Measurements from ENCODE around the gene MGRN1. TPM values are rescaled to one million over a fixed set of nuclear protein-coding genes. Genes with fewer than 3 reads are reported as not detected.

Gene MGRN1
- total RNA-seq, 1 donor, result 34.3 TPM

DNA sequence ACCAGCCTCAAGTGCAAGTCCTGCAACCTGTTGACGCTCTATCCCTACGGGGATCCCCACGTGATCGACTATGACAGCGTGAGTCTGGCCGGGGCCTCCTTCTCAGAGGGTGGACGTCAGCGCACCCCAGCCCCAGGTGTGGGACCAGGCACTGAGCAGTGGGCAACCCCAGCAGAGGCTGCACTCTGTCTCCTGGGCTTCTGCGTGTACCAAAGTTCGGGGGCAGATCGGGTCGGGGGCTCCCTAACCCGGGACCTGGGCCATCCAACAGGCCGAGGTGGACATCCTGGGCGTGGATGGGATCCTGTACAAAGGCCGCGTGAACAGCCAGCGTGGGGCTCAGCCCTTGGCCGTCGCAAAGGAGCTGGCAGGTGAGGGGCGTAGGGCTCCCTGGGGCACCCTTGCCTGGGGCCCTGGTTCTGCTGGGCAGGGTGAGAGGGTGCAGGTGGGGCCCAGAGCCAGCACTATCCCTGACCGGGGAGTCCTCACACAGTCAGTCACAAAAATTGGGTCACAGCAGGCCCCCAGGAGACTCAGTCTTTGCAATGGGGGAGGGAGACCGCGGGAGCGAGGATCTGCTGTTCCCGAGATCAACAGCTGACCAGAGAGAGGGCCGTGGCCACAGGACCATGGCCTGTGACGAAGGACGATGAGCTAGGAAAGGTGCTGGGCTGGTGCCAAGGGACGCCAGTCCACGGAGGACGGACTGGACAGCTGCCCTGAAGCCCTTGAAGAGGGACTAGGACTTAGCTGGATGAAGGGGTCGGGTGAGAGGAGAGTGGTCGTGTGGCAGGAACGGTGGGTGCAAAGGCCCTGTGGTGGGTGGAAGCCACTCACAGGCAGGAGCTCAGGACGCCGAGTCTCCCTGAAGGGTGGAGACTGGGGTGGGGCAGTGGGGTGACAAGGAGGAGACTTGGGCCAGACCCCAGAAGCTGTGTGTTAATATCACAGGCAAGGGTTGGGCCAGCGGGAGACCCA lies 29.9 kb upstream of the MGRN1 start:
- TF ChIP-seq, protein P1, sequence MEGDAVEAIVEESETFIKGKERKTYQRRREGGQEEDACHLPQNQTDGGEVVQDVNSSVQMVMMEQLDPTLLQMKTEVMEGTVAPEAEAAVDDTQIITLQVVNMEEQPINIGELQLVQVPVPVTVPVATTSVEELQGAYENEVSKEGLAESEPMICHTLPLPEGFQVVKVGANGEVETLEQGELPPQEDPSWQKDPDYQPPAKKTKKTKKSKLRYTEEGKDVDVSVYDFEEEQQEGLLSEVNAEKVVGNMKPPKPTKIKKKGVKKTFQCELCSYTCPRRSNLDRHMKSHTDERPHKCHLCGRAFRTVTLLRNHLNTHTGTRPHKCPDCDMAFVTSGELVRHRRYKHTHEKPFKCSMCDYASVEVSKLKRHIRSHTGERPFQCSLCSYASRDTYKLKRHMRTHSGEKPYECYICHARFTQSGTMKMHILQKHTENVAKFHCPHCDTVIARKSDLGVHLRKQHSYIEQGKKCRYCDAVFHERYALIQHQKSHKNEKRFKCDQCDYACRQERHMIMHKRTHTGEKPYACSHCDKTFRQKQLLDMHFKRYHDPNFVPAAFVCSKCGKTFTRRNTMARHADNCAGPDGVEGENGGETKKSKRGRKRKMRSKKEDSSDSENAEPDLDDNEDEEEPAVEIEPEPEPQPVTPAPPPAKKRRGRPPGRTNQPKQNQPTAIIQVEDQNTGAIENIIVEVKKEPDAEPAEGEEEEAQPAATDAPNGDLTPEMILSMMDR (IDR thresholded peaks at IDR 0.05; ENCODE audit: insufficient read depth, low read length), result no peak
- DNase-seq (ENCODE audit: low read depth), result no peak
- H3K4me3 ChIP-seq (ENCODE audit: low read depth, low read length), result no peak overlapping the region

DNA sequence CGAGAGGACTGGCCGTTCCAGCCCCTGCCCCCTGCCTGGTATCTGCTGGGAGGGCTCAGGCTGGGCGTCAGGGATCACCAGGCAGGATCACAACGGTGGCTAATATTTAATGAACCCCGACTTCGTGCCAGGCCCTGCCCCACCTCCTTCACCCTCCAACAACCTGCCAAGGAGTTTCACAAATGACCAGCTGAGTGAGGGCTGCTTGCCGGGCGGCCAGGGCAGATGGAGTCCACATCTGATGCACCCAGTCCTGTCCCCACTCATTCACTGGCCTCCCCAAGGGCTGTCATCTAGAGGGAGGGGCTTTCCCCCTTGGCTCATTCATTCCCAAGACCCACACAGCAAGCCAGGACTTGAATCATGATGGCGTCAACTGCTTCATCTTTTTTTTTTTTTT lies 27.5 kb upstream of the MGRN1 start:
- DNase-seq (ENCODE audit: low read depth), result no peak
- H3K4me3 ChIP-seq (ENCODE audit: low read depth, low read length), result no peak overlapping the region
- TF ChIP-seq, protein P1 (IDR thresholded peaks at IDR 0.05; ENCODE audit: insufficient read depth, low read length), result no peak

DNA sequence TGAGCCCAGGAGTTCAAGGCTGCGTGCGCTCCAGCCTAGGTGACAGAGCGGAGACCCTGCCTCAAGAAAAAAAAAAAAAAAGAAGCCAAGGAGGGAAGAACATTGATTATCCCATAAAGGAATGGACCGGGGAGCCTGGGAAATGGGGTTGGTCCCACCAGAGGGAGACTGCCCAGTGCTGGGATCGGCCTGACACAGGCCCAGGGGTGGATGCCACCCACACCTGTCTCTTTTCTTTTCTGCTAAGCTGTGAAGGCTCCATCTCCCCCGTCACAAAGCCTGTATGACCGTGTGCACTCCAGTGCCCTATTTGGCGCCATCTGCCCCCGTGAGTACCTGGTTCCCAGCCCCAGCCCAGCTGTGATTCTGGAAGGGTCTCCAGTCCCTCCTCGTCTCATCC lies 25.6 kb upstream of the MGRN1 start:
- TF ChIP-seq, protein P1 (IDR thresholded peaks at IDR 0.05; ENCODE audit: insufficient read depth, low read length), result no peak
- DNase-seq (ENCODE audit: low read depth), result no peak
- H3K4me3 ChIP-seq (ENCODE audit: low read depth, low read length), result no peak overlapping the region

DNA sequence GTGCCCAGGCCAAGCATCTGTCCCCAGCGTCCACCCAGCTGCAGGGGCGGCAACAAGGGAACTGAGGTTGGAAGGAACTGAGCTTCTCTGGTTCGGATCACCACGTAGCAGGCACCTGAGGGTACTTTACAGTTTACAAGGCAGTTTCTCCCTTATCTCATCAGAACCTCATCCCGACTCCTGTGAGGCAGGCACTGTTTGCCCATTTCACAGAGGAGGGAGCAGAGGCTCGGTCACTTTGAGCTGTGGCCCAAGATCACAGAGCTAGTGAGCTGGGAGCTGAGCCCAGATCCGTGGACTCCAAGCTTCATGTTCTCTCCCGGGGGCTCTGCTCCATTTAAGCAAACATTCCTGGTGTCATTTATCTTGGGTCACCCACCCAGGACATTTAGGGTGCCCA lies 25.1 kb upstream of the MGRN1 start:
- TF ChIP-seq, protein P1 (IDR thresholded peaks at IDR 0.05; ENCODE audit: insufficient read depth, low read length), result no peak
- no peak for DNase-seq (ENCODE audit: low read depth)
- no peak overlapping the region for H3K4me3 ChIP-seq (ENCODE audit: low read depth, low read length)

DNA sequence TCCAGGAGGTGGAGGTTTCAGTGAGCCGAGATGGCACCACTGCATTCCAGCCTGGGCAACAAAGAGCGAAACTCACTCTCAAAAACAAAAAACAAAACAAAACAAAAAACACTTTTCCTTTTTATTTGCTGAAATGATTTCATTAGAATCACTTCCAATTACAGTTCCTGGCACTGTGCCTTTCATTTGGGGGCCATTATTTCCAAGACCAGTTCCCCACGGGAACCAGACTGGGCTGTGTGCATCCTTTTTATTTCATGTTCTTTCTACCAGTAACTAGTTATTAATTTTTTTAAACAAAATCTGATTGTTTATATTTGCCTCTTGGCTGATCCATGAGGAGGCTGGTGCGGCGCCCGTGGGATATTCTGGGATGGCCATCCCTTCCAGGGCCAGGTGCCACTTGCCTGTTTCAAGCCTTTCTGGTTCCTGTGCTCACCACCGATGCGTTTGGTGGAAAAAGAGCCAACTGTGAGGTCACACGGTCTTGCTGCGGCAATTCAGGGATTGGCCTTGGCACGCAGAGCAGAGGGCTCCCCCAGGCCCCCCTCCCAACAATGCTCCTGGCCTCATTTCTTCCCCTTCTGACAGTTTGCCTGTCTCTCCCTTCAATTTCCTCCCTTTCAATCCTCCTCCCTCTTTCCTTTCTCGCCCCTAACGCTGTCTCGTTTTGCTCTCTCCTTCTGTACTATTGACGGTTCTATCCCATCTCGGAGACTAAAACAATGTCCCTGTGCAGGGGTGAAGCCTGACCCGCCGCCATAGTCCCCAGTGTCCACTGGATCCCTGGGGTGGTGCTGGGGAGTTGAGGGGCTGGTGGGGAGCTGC lies 23.4 kb upstream of the MGRN1 start:
- no peak overlapping the region for H3K4me3 ChIP-seq (ENCODE audit: low read depth, low read length)
- DNase-seq (ENCODE audit: low read depth), result peak; percentile 34
- TF ChIP-seq, protein P1 (IDR thresholded peaks at IDR 0.05; ENCODE audit: insufficient read depth, low read length), result no peak

DNA sequence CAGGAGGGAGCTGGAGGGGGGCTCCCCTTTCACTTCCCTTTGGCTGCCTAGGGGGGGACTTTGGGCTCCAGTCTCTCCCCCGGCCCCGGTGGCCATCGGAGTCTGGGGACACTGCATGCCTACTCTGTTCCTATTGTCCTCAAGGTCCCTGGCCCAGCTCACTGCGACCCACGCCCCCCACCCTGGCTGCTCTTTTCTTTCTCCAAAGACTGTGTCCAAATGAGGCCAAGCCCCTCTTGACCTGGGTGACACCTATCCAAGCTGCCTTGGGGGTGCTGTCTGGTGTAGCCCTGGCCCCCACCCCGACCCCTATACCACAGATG lies 22.8 kb upstream of the MGRN1 start:
- no peak overlapping the region for H3K4me3 ChIP-seq (ENCODE audit: low read depth, low read length)
- DNase-seq (ENCODE audit: low read depth), result no peak
- TF ChIP-seq, protein P1 (IDR thresholded peaks at IDR 0.05; ENCODE audit: insufficient read depth, low read length), result no peak

All from fibroblast of the aortic adventitia (primary cell).